PC-3 (cell line): ENCODE measurements around the gene CSNK1D.

ENCODE experiments used
- EZH2 ChIP-seq: fragments of 300-600 bp; sonication (generic); IDR thresholded peaks from one replicate; pipeline ENCODE4 v1.6.1; 2017; ENCODE audit warnings: antibody characterized with exemption, mild to moderate bottlenecking, low read length; ENCODE audit not compliant: unreplicated experiment
- EZH2phosphoT487 ChIP-seq: fragments of 300-600 bp; sonication (generic); IDR thresholded peaks from 2 replicates; pipeline ENCODE4 v1.6.1; 2018; ENCODE audit warnings: mild to moderate bottlenecking, antibody characterized with exemption, low read length, borderline replicate concordance
- TF ChIP-seq, protein P1 (sequence below): fragments of 300-600 bp; sonication (generic); conservative IDR thresholded peaks from 2 replicates; pipeline ENCODE4 v1.5.1; 2017; ENCODE audit warnings: antibody characterized with exemption, low read depth, mild to moderate bottlenecking, low read length

DNA sequence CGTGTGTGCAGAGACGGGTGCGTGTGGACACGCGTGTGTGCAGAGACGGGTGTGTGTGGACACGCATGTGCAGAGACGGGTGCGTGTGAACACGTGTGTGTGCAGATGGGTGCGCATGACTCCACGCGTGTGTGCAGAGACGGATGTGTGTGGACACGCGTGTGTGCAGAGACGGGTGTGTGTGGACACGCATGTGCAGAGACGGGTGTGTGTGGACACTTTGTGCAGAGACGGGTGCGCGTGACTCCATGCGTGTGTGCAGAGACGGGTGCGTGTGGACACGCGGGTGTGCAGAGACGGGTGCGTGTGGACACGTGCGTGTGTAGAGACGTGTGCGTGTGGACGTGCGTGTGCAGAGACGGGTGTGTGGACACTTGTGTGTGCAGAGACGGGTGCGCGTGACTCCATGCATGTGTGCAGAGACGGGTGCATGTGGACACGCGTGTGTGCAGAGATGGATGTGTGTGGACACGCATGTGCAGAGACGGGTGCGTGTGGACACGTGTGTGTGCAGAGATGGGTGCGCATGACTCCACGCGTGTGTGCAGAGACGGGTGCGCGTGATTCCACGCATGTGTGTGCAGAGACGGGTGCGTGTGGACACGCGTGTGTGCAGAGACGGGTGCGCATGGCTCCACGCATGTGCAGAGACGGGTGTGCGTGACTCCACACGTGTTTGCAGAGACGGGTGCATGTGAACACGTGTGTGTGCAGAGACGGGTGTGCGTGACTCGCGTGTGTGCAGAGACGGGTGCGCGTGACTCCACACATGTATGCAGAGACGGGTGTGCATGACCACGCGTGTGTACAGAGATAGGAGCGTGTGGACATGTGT, 45.5 kb upstream of the CSNK1D start:
- TF ChIP-seq EZH2 (no peak), EZH2phosphoT487 (no peak)
- TF ChIP-seq, protein P1, sequence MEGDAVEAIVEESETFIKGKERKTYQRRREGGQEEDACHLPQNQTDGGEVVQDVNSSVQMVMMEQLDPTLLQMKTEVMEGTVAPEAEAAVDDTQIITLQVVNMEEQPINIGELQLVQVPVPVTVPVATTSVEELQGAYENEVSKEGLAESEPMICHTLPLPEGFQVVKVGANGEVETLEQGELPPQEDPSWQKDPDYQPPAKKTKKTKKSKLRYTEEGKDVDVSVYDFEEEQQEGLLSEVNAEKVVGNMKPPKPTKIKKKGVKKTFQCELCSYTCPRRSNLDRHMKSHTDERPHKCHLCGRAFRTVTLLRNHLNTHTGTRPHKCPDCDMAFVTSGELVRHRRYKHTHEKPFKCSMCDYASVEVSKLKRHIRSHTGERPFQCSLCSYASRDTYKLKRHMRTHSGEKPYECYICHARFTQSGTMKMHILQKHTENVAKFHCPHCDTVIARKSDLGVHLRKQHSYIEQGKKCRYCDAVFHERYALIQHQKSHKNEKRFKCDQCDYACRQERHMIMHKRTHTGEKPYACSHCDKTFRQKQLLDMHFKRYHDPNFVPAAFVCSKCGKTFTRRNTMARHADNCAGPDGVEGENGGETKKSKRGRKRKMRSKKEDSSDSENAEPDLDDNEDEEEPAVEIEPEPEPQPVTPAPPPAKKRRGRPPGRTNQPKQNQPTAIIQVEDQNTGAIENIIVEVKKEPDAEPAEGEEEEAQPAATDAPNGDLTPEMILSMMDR, result no peak
